OCI-LY7 (cell line): Measurements from ENCODE around the gene PHACTR1.

ENCODE experiments used
- CTCF ChIP-seq: fragments of 200-600 bp; sonication (generic); conservative IDR thresholded peaks from 2 replicates; pipeline ENCODE4 v1.5.1; 2014; ENCODE audit warnings: mild to moderate bottlenecking, antibody characterized with exemption, low read length, moderate library complexity, mixed read lengths
- EZH2phosphoT487 ChIP-seq: fragments of 200-600 bp; sonication (generic); IDR thresholded peaks from 2 replicates; pipeline ENCODE4 v1.6.1; 2018; ENCODE audit warnings: low read depth, borderline replicate concordance, mild to moderate bottlenecking, mixed run types, antibody characterized with exemption, low read length, moderate library complexity, mixed read lengths

GRCh38 chr6:12779772-12780171 is 63.2 kb downstream of the PHACTR1 start:
- TF ChIP-seq EZH2phosphoT487 (no peak), CTCF (no peak)
